Colonic mucosa (tissue), 4 donors: ENCODE results near the gene PRDM1. TPM values are rescaled to one million over a fixed set of nuclear protein-coding genes. Genes with fewer than 3 reads are reported as not detected.
A peak's percentile ranks its signal among the peaks of the same experiment; 100 is the strongest.

Experiments used
- DNase-seq: peaks from one replicate; pipeline ENCODE4 v3.0.0-alpha.2; 2020
- H3K27ac ChIP-seq: fragments of 200-600 bp; one replicate; pipeline ENCODE4 v1.8.0; 2021
- H3K27me3 ChIP-seq: fragments of 200-600 bp; one replicate; pipeline ENCODE4 v1.8.0; 2021
- H3K36me3 ChIP-seq: fragments of 200-600 bp; one replicate; pipeline ENCODE4 v1.8.0; 2021
- H3K4me1 ChIP-seq: fragments of 200-600 bp; one replicate; pipeline ENCODE4 v1.8.0; 2021; ENCODE audit warnings: mild to moderate bottlenecking
- H3K4me3 ChIP-seq: fragments of 200-600 bp; one replicate; pipeline ENCODE4 v1.8.0; 2021
- H3K9ac ChIP-seq, 2 donors: one replicate each; pipeline ENCODE4 v1.7.0; 2013; ENCODE audit warnings: control low read depth in 2 of 2, low read depth in 2 of 2, low read length in 2 of 2
- H3K9me3 ChIP-seq: fragments of 200-600 bp; one replicate; pipeline ENCODE4 v1.8.0; 2021
- intact Hi-C: fragments of 100-400 bp; cut with DNase I; formaldehyde crosslinking; loops from one replicate; pipeline ENCODE4 v1.14.1; 2022
- total RNA-seq, 2 donors: library from RNA; stranded (reverse); fragmentation: NEBNext Ultra II Directional in 1 of 2; extraction: Animal tissue kit (Norgen Biotek cat#: 25700) in 1 of 2; gene quantifications; one replicate each; pipeline ENCODE4 v1.2.1, GENCODE V29; 2021
- TF ChIP-seq, protein P1 (sequence below): fragments of 200-600 bp; IDR thresholded peaks from one replicate; pipeline ENCODE4 v1.8.0; 2022; ENCODE audit warnings: antibody characterized with exemption, mild to moderate bottlenecking
- donor health status: healthy.
- donor health status: DM: no; HTN: no; CAD: no.
- donor health status: DM: no; HTN: no; CAD: no.

Gene PRDM1
- total RNA-seq, 2 donors from 2014 or later = 7.2 to 17.6 TPM

DNA sequence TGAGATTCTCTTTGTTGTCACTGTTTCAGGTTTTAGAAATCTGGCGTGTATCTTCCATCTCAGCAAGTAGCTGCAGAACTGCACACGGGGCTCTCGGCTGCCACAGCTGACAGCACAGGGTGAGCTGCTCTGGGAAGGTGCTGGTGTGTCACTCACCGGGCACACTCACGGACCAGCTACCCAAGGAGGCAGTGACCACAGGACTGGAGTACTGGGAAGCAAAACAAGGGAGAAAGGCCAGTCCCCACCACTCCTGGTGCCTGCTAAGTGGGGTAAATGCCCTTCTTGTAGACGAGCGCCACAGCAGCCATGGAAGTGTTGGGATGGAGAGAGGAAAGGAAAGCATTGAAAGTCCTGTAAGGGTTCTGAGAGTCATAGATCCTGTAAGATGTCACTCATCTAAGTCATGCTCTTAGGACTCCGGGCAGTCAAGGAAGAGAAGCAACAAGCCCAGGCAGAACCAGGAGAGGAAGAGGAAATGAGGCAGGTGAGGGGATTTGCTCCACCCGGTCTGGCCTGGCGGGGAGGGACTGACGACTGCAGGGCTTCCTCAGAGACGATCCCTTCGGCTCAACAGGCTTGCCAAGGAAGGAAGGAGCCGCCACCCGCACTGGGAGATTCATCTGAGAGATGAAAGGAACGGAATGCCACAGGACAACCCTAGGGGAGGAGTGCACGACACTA lies 48.1 kb downstream of the PRDM1 start:
- H3K9ac ChIP-seq = no peak overlapping the region
- TF ChIP-seq, protein P1, sequence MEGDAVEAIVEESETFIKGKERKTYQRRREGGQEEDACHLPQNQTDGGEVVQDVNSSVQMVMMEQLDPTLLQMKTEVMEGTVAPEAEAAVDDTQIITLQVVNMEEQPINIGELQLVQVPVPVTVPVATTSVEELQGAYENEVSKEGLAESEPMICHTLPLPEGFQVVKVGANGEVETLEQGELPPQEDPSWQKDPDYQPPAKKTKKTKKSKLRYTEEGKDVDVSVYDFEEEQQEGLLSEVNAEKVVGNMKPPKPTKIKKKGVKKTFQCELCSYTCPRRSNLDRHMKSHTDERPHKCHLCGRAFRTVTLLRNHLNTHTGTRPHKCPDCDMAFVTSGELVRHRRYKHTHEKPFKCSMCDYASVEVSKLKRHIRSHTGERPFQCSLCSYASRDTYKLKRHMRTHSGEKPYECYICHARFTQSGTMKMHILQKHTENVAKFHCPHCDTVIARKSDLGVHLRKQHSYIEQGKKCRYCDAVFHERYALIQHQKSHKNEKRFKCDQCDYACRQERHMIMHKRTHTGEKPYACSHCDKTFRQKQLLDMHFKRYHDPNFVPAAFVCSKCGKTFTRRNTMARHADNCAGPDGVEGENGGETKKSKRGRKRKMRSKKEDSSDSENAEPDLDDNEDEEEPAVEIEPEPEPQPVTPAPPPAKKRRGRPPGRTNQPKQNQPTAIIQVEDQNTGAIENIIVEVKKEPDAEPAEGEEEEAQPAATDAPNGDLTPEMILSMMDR = no peak
- intact Hi-C loops = no loop called here
- no peaks in the 10 kb centered on the region for H3K4me1 ChIP-seq
- H3K9me3 ChIP-seq = no peaks in the 10 kb centered on the region
- H3K36me3 ChIP-seq = no peaks in the 10 kb centered on the region
- H3K27me3 ChIP-seq = no peaks in the 10 kb centered on the region
- no peak overlapping the region for H3K4me3 ChIP-seq
- no peak for DNase-seq
- H3K27ac ChIP-seq = no peak overlapping the region

DNA sequence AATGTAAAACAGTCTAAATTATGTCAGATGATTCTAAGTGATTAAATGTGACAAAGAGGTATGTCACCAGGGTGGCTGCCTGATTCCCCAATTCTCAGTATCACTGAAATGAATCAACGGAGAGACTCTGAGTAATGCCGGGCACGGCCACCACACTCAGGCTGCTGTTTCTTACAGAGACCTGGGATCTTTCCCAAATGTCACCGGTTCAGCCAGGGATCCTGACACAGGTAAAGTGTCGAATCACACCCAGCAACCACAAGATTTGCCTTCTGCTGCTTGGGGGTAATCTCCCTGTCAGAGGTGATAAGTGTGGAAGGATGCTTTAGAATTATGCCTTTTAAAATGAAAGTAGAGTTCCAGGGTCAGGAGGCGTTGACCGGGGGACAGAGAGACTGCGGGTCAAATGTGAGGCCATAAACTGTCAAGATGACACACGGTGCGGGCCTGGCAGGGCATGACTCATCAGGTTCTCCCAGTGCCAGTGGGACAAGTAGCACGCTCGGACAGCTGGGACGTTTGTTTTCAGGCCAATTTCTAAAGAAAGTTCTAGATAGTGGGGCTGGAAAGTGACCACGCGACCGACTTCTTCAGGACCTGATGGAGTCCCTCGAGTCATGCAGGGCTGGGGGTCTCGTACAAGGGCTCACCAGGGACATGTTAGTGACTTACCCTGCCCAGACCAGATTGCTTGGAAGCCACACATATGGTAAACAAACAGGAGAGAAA lies 48.9 kb downstream of the PRDM1 start:
- no peak overlapping the region for H3K4me3 ChIP-seq

DNA sequence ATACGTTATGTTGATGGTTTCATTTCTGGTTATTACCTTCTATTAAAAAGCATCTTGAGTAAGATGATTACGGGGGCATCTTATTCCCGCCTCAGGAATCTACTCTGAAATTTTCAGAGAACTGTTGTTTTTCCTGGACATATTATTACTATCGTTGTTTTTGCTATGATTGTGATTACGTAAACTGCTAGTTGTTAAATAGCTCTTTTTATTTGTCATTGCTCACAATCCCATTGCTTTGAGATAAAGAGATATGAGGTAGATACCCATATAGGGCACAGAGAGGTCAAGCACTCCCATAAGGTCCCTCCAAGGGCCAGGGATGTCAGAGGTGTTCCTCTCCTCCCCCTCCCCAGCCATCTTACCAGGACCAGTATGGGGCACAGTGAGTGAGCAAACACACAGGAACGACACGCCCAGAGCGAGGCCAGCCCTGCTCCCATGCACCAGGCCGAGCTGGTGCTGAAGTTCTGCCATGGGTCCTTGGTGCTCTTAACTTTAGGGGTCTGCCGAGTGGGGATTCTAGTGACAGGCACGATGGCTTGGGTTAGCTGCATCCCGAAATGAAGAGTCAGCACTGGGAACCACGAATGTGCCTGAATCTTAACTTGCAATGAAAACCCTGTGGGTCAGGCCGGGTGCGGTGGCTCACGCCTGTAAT lies 49.9 kb downstream of the PRDM1 start:
- Histone ChIP-seq H3K9me3 (no peaks in the 10 kb centered on the region), H3K4me1 (no peaks in the 10 kb centered on the region), H3K27ac (no peak overlapping the region), H3K36me3 (no peaks in the 10 kb centered on the region), H3K27me3 (no peaks in the 10 kb centered on the region), H3K4me3 (no peak overlapping the region), H3K9ac (no peak overlapping the region)
- intact Hi-C loops = no loop called here
- no peak for DNase-seq
- TF ChIP-seq, protein P1 = no peak

More for the DNA sequence above, 48.9 kb downstream of the PRDM1 start:
- Histone ChIP-seq H3K4me1 (no peaks in the 10 kb centered on the region), H3K9me3 (no peaks in the 10 kb centered on the region), H3K27ac (no peak overlapping the region), H3K9ac (no peak overlapping the region), H3K27me3 (no peaks in the 10 kb centered on the region), H3K36me3 (no peaks in the 10 kb centered on the region)
- peak; percentile 60 for DNase-seq
- intact Hi-C loops = no loop called here
- TF ChIP-seq, protein P1 = no peak

DNA sequence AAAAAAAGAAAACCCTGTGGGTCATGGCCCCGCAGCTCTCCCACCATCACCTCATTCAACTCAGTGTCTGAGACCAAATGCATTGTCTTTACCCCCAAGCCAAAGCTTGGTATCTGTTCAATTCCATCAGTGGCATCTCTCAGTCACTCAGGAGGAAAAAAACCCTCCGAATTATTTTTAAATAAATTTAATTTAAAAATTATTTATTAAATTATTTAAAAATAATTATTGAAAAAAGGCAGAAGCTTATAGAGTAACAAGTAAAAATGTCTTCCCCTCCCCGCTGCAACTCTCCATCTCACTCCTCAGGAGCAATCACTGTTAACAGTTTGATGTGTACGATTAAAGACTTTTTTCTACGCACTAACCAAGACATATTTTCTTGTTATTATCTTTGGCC lies 50.7 kb downstream of the PRDM1 start:
- H3K27ac ChIP-seq = no peak overlapping the region
- DNase-seq = no peak
- H3K4me1 ChIP-seq = no peaks in the 10 kb centered on the region
- intact Hi-C loops = no loop called here
- H3K27me3 ChIP-seq = no peaks in the 10 kb centered on the region
- H3K36me3 ChIP-seq = no peaks in the 10 kb centered on the region
- no peak overlapping the region for H3K4me3 ChIP-seq
- TF ChIP-seq, protein P1 = no peak
- H3K9ac ChIP-seq = no peak overlapping the region
- no peaks in the 10 kb centered on the region for H3K9me3 ChIP-seq

DNA sequence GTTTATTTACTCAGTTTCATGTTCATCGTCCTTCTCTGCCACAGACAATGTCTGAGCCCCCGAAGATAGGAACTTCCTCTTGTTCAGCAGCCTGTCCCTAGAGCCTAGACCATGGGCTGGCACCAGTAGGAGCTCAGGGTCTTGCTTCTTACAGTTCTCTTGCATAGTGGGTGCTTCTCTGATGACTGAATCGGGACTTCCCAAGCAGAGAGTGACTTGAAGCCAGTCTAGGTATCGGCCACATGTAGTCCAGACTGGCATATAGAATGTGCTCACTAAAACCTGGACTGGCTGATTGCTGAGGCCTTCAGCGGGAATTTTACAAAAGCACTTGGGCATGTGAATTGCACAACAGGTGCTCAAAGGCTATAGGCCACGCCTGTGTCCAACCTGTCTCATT lies 52.0 kb downstream of the PRDM1 start:
- no peak for DNase-seq
- TF ChIP-seq, protein P1 = no peak
- intact Hi-C loops = no loop called here
- Histone ChIP-seq H3K4me3 (no peak overlapping the region), H3K36me3 (no peaks in the 10 kb centered on the region), H3K9me3 (no peaks in the 10 kb centered on the region), H3K27me3 (no peaks in the 10 kb centered on the region), H3K4me1 (no peaks in the 10 kb centered on the region), H3K27ac (no peak overlapping the region), H3K9ac (no peak overlapping the region)
